Ovary (tissue), 3 donors: ENCODE results near the gene COMMD8.

Experiments
- POLR2A ChIP-seq: fragments of 450-650 bp; IDR thresholded peaks from one replicate; pipeline ENCODE4 v1.6.1; 2017; ENCODE audit warnings: antibody characterized with exemption, mild to moderate bottlenecking, moderate library complexity
- TF ChIP-seq, protein P1 (sequence below), 3 donors: fragments of 450-650 bp in 2 of 3; fragments of 200-600 bp in 1 of 3; IDR thresholded peaks; one replicate each; pipeline versions ENCODE4 v1.5.1 to v1.8.0; 2016 to 2022; ENCODE audit warnings: antibody characterized with exemption in 3 of 3, mild to moderate bottlenecking in 1 of 3
- donor health status: DM: no; HTN: no; CAD: no.

DNA sequence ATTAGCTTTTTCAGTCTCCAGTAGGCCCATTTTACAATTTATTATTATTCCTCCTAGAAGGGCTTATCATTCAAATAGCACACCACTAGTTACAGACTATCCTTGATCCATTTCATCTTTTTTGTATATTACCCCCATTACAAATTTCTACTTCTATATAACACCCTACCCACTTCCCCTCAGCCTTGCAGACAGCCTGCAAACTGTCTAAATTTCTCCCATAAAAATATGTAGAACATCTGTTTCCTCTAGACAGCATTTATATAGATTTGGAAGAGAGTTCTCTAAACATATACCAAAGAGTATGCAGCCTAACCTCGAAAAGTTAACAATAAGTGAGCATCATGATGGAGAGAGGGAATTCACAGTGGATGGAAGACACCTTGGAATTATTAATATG lies 30.8 kb downstream of the COMMD8 start:
- TF ChIP-seq, protein P1, sequence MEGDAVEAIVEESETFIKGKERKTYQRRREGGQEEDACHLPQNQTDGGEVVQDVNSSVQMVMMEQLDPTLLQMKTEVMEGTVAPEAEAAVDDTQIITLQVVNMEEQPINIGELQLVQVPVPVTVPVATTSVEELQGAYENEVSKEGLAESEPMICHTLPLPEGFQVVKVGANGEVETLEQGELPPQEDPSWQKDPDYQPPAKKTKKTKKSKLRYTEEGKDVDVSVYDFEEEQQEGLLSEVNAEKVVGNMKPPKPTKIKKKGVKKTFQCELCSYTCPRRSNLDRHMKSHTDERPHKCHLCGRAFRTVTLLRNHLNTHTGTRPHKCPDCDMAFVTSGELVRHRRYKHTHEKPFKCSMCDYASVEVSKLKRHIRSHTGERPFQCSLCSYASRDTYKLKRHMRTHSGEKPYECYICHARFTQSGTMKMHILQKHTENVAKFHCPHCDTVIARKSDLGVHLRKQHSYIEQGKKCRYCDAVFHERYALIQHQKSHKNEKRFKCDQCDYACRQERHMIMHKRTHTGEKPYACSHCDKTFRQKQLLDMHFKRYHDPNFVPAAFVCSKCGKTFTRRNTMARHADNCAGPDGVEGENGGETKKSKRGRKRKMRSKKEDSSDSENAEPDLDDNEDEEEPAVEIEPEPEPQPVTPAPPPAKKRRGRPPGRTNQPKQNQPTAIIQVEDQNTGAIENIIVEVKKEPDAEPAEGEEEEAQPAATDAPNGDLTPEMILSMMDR (IDR thresholded peaks at IDR 0.05) = no peak
- no peak for TF ChIP-seq POLR2A
